Central memory CD8-positive, alpha-beta T cell (primary cell): ENCODE measurements around the gene TAAR6.
"Not testable (repeated sequence)": the region's sequence is repeated elsewhere in the genome, so short reads cannot be mapped to it uniquely, and the experiment has no call there.

ENCODE experiments used
- ATAC-seq: fragments of 150-1000 bp; cut with Tn5 transposase; replicated peaks from 2 replicates; pipeline ENCODE4 v1.10.0; 2022; ENCODE audit warnings: mild to moderate bottlenecking, moderate FRiP score, moderate number of reproducible peaks; ENCODE audit not compliant: poor library complexity, severe bottlenecking; ENCODE audit errors: extremely low read depth
- DNase-seq, 2 donors: peaks; one replicate each; pipeline ENCODE4 v3.0.0; 2021; ENCODE audit warnings: low spot score in 2 of 2
- H3K27ac Mint-ChIP-seq: one replicate; pipeline ENCODE4 v1.8.0; 2022; ENCODE audit warnings: low read depth, mild to moderate bottlenecking, moderate library complexity, mixed read lengths
- H3K27me3 Mint-ChIP-seq: one replicate; pipeline ENCODE4 v1.8.0; 2022; ENCODE audit warnings: mixed read lengths
- H3K36me3 Mint-ChIP-seq: one replicate; pipeline ENCODE4 v1.8.0; 2022; ENCODE audit warnings: mild to moderate bottlenecking, moderate library complexity, mixed read lengths; ENCODE audit not compliant: insufficient read depth
- H3K4me1 Mint-ChIP-seq: one replicate; pipeline ENCODE4 v1.8.0; 2022; ENCODE audit warnings: mixed read lengths
- H3K4me3 Mint-ChIP-seq: one replicate; pipeline ENCODE4 v1.8.0; 2022; ENCODE audit warnings: mild to moderate bottlenecking, moderate library complexity, mixed read lengths
- H3K9me3 Mint-ChIP-seq: one replicate; pipeline ENCODE4 v1.8.0; 2022; ENCODE audit warnings: mixed read lengths

The TAAR6 gene

DNA sequence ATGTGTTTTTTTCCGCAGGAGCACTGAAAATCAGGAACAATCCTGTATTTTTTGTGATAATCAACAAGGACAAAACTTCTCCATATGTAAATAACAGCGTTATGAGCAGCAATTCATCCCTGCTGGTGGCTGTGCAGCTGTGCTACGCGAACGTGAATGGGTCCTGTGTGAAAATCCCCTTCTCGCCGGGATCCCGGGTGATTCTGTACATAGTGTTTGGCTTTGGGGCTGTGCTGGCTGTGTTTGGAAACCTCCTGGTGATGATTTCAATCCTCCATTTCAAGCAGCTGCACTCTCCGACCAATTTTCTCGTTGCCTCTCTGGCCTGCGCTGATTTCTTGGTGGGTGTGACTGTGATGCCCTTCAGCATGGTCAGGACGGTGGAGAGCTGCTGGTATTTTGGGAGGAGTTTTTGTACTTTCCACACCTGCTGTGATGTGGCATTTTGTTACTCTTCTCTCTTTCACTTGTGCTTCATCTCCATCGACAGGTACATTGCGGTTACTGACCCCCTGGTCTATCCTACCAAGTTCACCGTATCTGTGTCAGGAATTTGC, at the start of gene TAAR6:
Gene TAAR6, plus strand, starts transcription at position 102 of the 557 bp plus-strand sequence. Its CDS starts 0 bp downstream, at position 102.
- Mint-ChIP-seq H3K4me3 (no peak within 1 kb of the TSS), H3K9me3 (no peaks in the 10 kb centered on the region), H3K27me3 (peaks cover 76% of the 10 kb centered on the region), H3K36me3 (no peaks in the 10 kb centered on the region), H3K27ac (no peak within 1 kb of the TSS), H3K4me1 (no peaks in the 10 kb centered on the region)
- DNase-seq (no peak), ATAC-seq (no peak)

GRCh38 chr6:132520953-132521352, 49.2 kb upstream of the TAAR6 start:
- Mint-ChIP-seq H3K36me3 (peaks cover 1% of the 10 kb centered on the region), H3K4me3 (no peak overlapping the region), H3K4me1 (no peaks in the 10 kb centered on the region), H3K9me3 (no peaks in the 10 kb centered on the region), H3K27me3 (peaks cover 52% of the 10 kb centered on the region), H3K27ac (no peak overlapping the region)
- ATAC-seq (no peak), DNase-seq (no peak)

DNA sequence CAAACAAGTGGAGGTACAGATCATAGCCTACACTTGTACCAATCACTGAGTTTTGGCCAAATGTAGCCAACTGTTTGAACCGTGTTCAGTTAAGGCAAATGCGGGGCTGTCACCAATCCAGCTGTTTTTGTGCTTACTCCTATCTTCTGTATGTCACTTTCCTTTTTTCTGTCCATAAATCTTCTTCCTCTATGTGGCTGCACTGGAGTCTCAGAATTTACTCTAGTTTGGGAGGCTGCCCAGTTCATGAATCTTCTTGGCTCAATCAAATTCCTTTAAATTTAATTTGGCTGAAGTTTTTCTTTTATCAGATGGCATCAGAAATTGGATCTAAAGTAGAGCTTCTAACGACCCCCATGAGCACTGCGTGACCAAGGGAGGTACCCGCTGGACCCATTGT, 45.5 kb upstream of the TAAR6 start:
- DNase-seq, result no peak
- Mint-ChIP-seq H3K4me3 (no peak overlapping the region), H3K36me3 (no peaks in the 10 kb centered on the region), H3K27ac (no peak overlapping the region), H3K9me3 (no peaks in the 10 kb centered on the region), H3K27me3 (peaks cover 70% of the 10 kb centered on the region), H3K4me1 (no peaks in the 10 kb centered on the region)
- no peak for ATAC-seq

GRCh38 chr6:132525866-132526265, 44.3 kb upstream of the TAAR6 start:
- ATAC-seq, result no peak
- Mint-ChIP-seq H3K4me3 (no peak overlapping the region), H3K9me3 (no peaks in the 10 kb centered on the region), H3K27me3 (peaks cover 62% of the 10 kb centered on the region), H3K27ac (no peak overlapping the region), H3K36me3 (no peaks in the 10 kb centered on the region), H3K4me1 (no peaks in the 10 kb centered on the region)
- DNase-seq, result no peak

GRCh38 chr6:132526461-132526860, 43.7 kb upstream of the TAAR6 start:
- Mint-ChIP-seq H3K36me3 (no peaks in the 10 kb centered on the region), H3K4me3 (no peak overlapping the region), H3K27ac (no peak overlapping the region), H3K27me3 (peaks cover 62% of the 10 kb centered on the region), H3K4me1 (no peaks in the 10 kb centered on the region), H3K9me3 (no peaks in the 10 kb centered on the region)
- ATAC-seq (no peak), DNase-seq (no peak)

DNA sequence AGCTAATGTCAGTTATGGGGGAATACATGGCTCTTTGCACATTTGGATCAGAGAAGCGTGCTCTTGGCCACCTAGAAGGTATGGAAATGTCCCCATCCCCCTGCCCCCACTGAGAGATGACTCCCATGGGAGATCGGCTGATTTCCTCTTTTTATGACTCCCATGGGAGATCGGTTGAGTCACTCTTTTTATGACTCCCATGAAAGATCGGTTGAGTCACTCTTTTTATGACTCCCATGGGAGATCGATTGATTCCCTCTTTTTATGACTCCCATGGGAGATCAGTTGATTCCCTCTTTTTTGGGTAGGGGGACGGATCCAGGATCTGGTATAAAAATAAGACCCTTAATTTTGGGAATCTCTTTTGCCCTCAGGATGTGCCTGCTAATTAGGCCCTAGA, 42.3 kb upstream of the TAAR6 start:
- DNase-seq, result no peak
- no peaks in the 10 kb centered on the region for H3K9me3 Mint-ChIP-seq
- H3K4me1 Mint-ChIP-seq, result no peaks in the 10 kb centered on the region
- H3K4me3 Mint-ChIP-seq, result no peak overlapping the region
- no peak for ATAC-seq
- H3K27me3 Mint-ChIP-seq, result peaks cover 56% of the 10 kb centered on the region
- H3K36me3 Mint-ChIP-seq, result no peaks in the 10 kb centered on the region
- H3K27ac Mint-ChIP-seq, result no peak overlapping the region

GRCh38 chr6:132530293-132530974, 39.7 kb upstream of the TAAR6 start:
- no peak overlapping the region for H3K27ac Mint-ChIP-seq
- peaks cover 43% of the 10 kb centered on the region for H3K27me3 Mint-ChIP-seq
- H3K4me1 Mint-ChIP-seq, result no peaks in the 10 kb centered on the region
- DNase-seq (peak; percentile 28 to 52), ATAC-seq (peak; percentile 71)
- H3K9me3 Mint-ChIP-seq, result no peaks in the 10 kb centered on the region
- H3K4me3 Mint-ChIP-seq, result no peak overlapping the region
- no peaks in the 10 kb centered on the region for H3K36me3 Mint-ChIP-seq

DNA sequence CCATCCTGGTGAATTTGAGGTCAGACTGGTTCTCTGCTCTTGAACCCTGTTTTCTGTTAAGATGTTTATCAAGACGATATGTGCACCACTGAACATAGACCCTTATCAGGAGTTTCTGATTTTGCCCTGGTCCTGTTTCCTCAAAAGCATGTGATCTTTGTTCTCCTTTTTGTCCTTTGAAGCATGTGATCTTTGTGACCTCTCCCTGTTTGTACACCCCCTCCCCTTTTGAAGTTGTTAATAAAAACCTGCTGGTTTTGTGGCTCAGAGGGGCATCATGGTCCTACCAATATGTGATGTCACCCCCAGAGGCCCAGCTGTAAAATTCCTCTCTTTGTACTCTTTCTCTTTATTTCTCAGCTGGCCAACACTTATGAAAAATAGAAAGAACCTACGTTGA, 35.6 kb upstream of the TAAR6 start:
- not testable (repeated sequence) for H3K4me3 Mint-ChIP-seq, H3K36me3 Mint-ChIP-seq, DNase-seq, ATAC-seq, H3K27ac Mint-ChIP-seq, H3K9me3 Mint-ChIP-seq, H3K4me1 Mint-ChIP-seq
- peaks cover 47% of the 10 kb centered on the region for H3K27me3 Mint-ChIP-seq

- Mint-ChIP-seq H3K4me3 (no peak overlapping the region), H3K27ac (no peak overlapping the region), H3K36me3 (no peaks in the 10 kb centered on the region), H3K9me3 (no peaks in the 10 kb centered on the region), H3K4me1 (no peaks in the 10 kb centered on the region), H3K27me3 (peaks cover 60% of the 10 kb centered on the region)
- ATAC-seq (no peak), DNase-seq (no peak)
Measured at GRCh38 chr6:132537145-132537544, 33.0 kb upstream of the TAAR6 start.

- Mint-ChIP-seq H3K27me3 (peaks cover 60% of the 10 kb centered on the region), H3K4me1 (no peaks in the 10 kb centered on the region), H3K4me3 (no peak within 1 kb of the TSS), H3K9me3 (no peaks in the 10 kb centered on the region), H3K27ac (no peak within 1 kb of the TSS), H3K36me3 (no peaks in the 10 kb centered on the region)
- ATAC-seq (no peak), DNase-seq (no peak)
Measured at GRCh38 chr6:132537977-132538376, 32.1 kb upstream of the TAAR6 start, which contains the start of gene TAAR9. TSS of gene TAAR9 (plus strand) at chr6:132538277. CDS start at chr6:132538290, 13 bp downstream.

DNA sequence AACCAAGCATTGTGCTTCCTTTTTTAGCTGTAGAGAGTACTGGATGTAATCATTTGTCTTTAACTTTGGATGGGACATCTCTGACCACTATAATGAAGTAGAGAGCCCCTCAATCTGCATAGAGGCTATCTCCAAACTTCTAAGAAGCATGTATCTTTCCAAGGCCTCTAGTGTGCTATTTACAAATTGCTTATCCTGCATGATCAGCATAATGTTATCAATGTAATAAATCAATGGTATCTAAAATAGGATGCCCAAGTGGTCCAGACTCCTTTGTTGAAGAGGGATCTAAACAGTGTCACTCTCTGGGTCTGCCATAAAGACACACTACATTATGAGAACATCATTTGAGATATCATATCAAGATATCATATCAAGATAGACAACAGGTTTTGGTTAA, 25.3 kb upstream of the TAAR6 start:
- no peaks in the 10 kb centered on the region for H3K4me1 Mint-ChIP-seq
- no peak overlapping the region for H3K27ac Mint-ChIP-seq
- H3K4me3 Mint-ChIP-seq, result no peak overlapping the region
- peaks cover 38% of the 10 kb centered on the region for H3K27me3 Mint-ChIP-seq
- ATAC-seq (no peak), DNase-seq (no peak)
- no peaks in the 10 kb centered on the region for H3K9me3 Mint-ChIP-seq
- H3K36me3 Mint-ChIP-seq, result no peaks in the 10 kb centered on the region

GRCh38 chr6:132548746-132549463, 21.2 kb upstream of the TAAR6 start:
- Mint-ChIP-seq H3K27me3 (peaks cover 42% of the 10 kb centered on the region), H3K36me3 (no peaks in the 10 kb centered on the region), H3K4me3 (no peak overlapping the region)

DNA sequence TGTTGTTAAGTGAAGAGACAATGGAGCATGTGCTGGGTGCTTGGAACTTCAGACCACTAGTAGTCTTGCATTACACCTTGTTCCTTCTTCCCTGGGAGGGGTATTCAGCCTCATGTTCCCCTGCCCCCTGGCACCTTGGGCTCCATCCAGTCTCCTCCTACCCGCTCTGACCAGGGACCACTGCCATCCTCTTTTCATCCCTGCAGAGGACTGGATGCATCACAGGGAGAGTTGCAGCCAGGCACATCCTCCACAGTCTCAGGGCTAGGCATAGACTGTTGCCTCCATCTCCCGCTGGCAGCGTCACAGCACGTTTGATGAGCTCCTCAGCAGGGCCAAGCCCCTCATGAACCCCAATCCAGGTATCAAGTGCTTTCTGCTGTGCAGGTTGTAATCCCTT, 18.9 kb upstream of the TAAR6 start:
- Mint-ChIP-seq H3K9me3 (no peaks in the 10 kb centered on the region), H3K27me3 (peaks cover 35% of the 10 kb centered on the region), H3K4me3 (no peak overlapping the region), H3K4me1 (no peaks in the 10 kb centered on the region), H3K36me3 (no peaks in the 10 kb centered on the region), H3K27ac (no peak overlapping the region)
- DNase-seq (no peak), ATAC-seq (no peak)

More at GRCh38 chr6:132548746-132549463, 21.2 kb upstream of the TAAR6 start:
- H3K4me1 Mint-ChIP-seq, result no peaks in the 10 kb centered on the region
- DNase-seq, result no peak
- no peak for ATAC-seq
- H3K27ac Mint-ChIP-seq, result no peak overlapping the region
- no peaks in the 10 kb centered on the region for H3K9me3 Mint-ChIP-seq
